Heart left ventricle (tissue), 16 donors: ENCODE results near the gene SIAH3. TPM values are rescaled to one million over a fixed set of nuclear protein-coding genes. Genes with fewer than 3 reads are reported as not detected.

Source experiments
- ATAC-seq, 4 donors: fragments of 200-7000 bp; cut with Tn5 transposase; one replicate each; pipeline ENCODE4 v1.9.1; 2020 to 2022; ENCODE audit warnings: moderate library complexity in 4 of 4, mild to moderate bottlenecking in 3 of 4, moderate number of reproducible peaks in 1 of 4
- DNase-seq, 5 donors: peaks; one replicate each; pipeline ENCODE4 v3.0.0-alpha.2; 2020
- H3K27ac ChIP-seq, 12 donors: fragments of 200-600 bp; sonication (generic) in 4 of 12; one replicate each; pipeline versions ENCODE4 v1.5.0 to v1.8.0; 2016 to 2022; ENCODE audit warnings: mild to moderate bottlenecking in 2 of 12
- H3K27me3 ChIP-seq, 9 donors: fragments of 200-600 bp; sonication (generic) in 2 of 9; one replicate each; pipeline versions ENCODE4 v1.5.1 to v1.8.0; 2016 to 2022; ENCODE audit warnings: mild to moderate bottlenecking in 3 of 9
- H3K36me3 ChIP-seq, 9 donors: fragments of 200-600 bp; sonication (generic) in 2 of 9; one replicate each; pipeline versions ENCODE4 v1.5.0 to v1.8.0; 2018 to 2022; ENCODE audit warnings: mild to moderate bottlenecking in 2 of 9
- H3K4me1 ChIP-seq, 12 donors: fragments of 200-600 bp; sonication (generic) in 4 of 12; one replicate each; pipeline versions ENCODE4 v1.5.0 to v1.8.0; 2016 to 2022; ENCODE audit warnings: mild to moderate bottlenecking in 3 of 12
- H3K4me3 ChIP-seq, 12 donors: fragments of 200-600 bp; sonication (generic) in 4 of 12; one replicate each; pipeline versions ENCODE4 v1.5.0 to v1.8.0; 2017 to 2022; ENCODE audit warnings: mild to moderate bottlenecking in 9 of 12, moderate library complexity in 4 of 12
- H3K9me3 ChIP-seq, 12 donors: fragments of 200-600 bp; sonication (generic) in 4 of 12; one replicate each; pipeline versions ENCODE4 v1.5.0 to v1.8.0; 2016 to 2022; ENCODE audit warnings: mild to moderate bottlenecking in 1 of 12
- CTCF ChIP-seq, 12 donors: fragments of 200-600 bp; sonication (generic) in 4 of 12; IDR thresholded peaks; one replicate each; pipeline versions ENCODE4 v1.5.0 to v1.8.0; 2018 to 2022; ENCODE audit warnings: antibody characterized with exemption in 12 of 12, mild to moderate bottlenecking in 5 of 12
- POLR2A ChIP-seq, 2 donors: fragments of 450-650 bp; IDR thresholded peaks; one replicate each; pipeline ENCODE4 v1.6.1; 2017; ENCODE audit warnings: antibody characterized with exemption in 2 of 2, mild to moderate bottlenecking in 2 of 2, moderate library complexity in 2 of 2
- WGBS, 4 donors: extraction: QIAGEN DNeasy Blood & Tissue Kit in 2 of 4; methylation state at CpG; one replicate each; pipeline versions ENCODE4 v1.1.5 to v1.1.7; 2013 to 2018; 5-methylcytosine and 5-hydroxymethylcytosine counted together
- intact Hi-C, 10 donors: fragments of 100-400 bp; cut with DNase I; formaldehyde crosslinking; loops; one replicate each; pipeline versions ENCODE4 v1.11.1 to v1.14.2; 2022
- polyA plus RNA-seq, 2 donors: library from polyadenylated mRNA; stranded (reverse); fragments of 200-250 nt; gene quantifications; one replicate each; pipeline ENCODE4 v1.2.3, GENCODE V29; 2013
- total RNA-seq, 9 donors: library from RNA; depleted of rRNA in 2 of 9; stranded (reverse); fragments of >200 nt in 2 of 9; fragmentation: NEBNext Ultra II Directional in 3 of 9; extraction: Animal tissue kit (Norgen Biotek cat#: 25700) in 3 of 9; gene quantifications; one replicate each; pipeline versions ENCODE4 v1.1.0 to v1.2.4, GENCODE V29; 2016 to 2023
- donor health status: ischemic (EF 13 %, LVEDD 7.1; RV severe dilation, severe dysfunction).
- donor health status: healthy with polysubstance abuse.
- donor health status: DM: no; HTN: yes; CAD: no.
- donor health status: DM: no; HTN: no; CAD: no.
- donor health status: ischemic (EF 25% LVEDD 6.9; RV normal size, moderate dysfunction).
- donor health status: ischemic (EF 25% LVEDD 5.7; RV mildly dilated, moderate dysfunction).
- donor health status: healthy.
- donor health status: DM: yes; HTN: yes; CAD: no.
- donor health status: ischemic (EF 35%, LVEDD 5.7; RV mildly dilated, moderate dysfunction).
- donor health status: nonischemic (EF 11% LVEDD 7.7; RV severe dilation, severe dysfunction).
- donor health status: DM: yes; HTN: yes; CAD: no.
- donor health status: PGD.
- donor health status: ischemic (EF 29% LVEDD 5.4; RV normal size, mild dysfunction).
- donor health status: nonischemic (EF 23%, LVEDD 6.1; RV moderate dilation, normal function).

The SIAH3 gene
- total and polyA plus RNA-seq, 11 donors, result 0.05 to 0.18 (median 0.07) TPM; not detected in 8

- WGBS, 4 donors, result 67 to 90% (median 87%) methylated on average over 4 to 7 of the region's 7 CpGs
- Histone ChIP-seq H3K27me3 (no peaks in the 10 kb centered on the region), H3K36me3 (no peaks in the 10 kb centered on the region), H3K4me1 (peaks cover 0 to 11% (median 0%) of the 10 kb centered on the region in 12 donors), H3K4me3 (no peak overlapping the region), H3K9me3 (no peaks in the 10 kb centered on the region), H3K27ac (no peak overlapping the region)
- ATAC-seq (no peak), DNase-seq (no peak)
- intact Hi-C loops, result loop anchor here in 1 of 10 donors (2.0 kb wide), 1 partner anchor 70 kb away; no protein-coding TSS in a partner anchor
- TF ChIP-seq POLR2A (IDR thresholded peaks at IDR 0.05), result no peak
- TF ChIP-seq CTCF (IDR thresholded peaks at IDR 0.05), result no peak
These were observed 17.1 kb downstream of the SIAH3 start for GRCh38 chr13:45834411-45834994.

- Histone ChIP-seq H3K27ac (no peak overlapping the region), H3K36me3 (no peaks in the 10 kb centered on the region), H3K4me1 (peaks cover 0 to 11% (median 0%) of the 10 kb centered on the region in 12 donors), H3K27me3 (no peaks in the 10 kb centered on the region), H3K4me3 (no peak overlapping the region), H3K9me3 (no peaks in the 10 kb centered on the region)
- intact Hi-C loops, result loop anchor here in 1 of 10 donors (2.0 kb wide), 1 partner anchor 71 kb away; no protein-coding TSS in a partner anchor
- DNase-seq (peak in 4 of 5 donors; percentile 52 to 81 (median 59)), ATAC-seq (peak; percentile 89 to 99 (median 96))
- WGBS, 4 donors, result 52 to 62% (median 54%) methylated on average over 5 of the region's 5 CpGs
- TF ChIP-seq POLR2A (IDR thresholded peaks at IDR 0.05) (no peak), CTCF (IDR thresholded peaks at IDR 0.05) (no peak)
These were observed 17.7 kb downstream of the SIAH3 start for GRCh38 chr13:45833663-45834375.

- no peak overlapping the region for H3K27ac ChIP-seq
- ATAC-seq, result peak in 2 of 4 donors; percentile 7 to 14
- TF ChIP-seq POLR2A (IDR thresholded peaks at IDR 0.05) (no peak), CTCF (IDR thresholded peaks at IDR 0.05) (no peak)
These were observed 18.3 kb downstream of the SIAH3 start for GRCh38 chr13:45833242-45833641.

DNA sequence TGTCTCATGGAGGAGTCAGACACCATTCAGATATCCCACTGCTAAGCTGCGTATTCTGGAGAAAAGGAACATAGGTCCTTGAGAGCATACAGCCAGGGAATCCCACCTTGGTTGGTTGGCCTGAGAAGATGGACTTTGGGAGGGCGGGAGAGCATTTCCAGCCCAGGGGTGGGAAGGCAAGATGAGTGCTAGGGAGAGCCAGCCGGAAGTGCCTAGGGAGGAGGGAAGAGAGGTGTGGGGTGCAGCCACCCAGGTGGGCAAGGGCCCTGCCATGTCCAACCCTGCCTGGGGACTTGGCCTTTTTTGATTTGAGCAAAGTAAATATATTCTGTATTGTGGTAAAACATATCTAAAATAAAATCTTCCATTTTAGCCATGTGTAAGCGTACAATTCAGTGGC lies 19.7 kb downstream of the SIAH3 start:
- Histone ChIP-seq H3K27ac (no peak overlapping the region), H3K9me3 (no peaks in the 10 kb centered on the region), H3K4me1 (peaks cover 0 to 17% (median 4%) of the 10 kb centered on the region in 12 donors), H3K27me3 (no peaks in the 10 kb centered on the region), H3K36me3 (no peaks in the 10 kb centered on the region), H3K4me3 (no peak overlapping the region)
- DNase-seq (no peak), ATAC-seq (no peak)
- TF ChIP-seq POLR2A (IDR thresholded peaks at IDR 0.05), result no peak
- no peak for TF ChIP-seq CTCF (IDR thresholded peaks at IDR 0.05)
- intact Hi-C loops, result no loop called here
- 93 to 97% (median 93%) methylated on average over 4 of the region's 4 CpGs for WGBS, 4 donors

More at GRCh38 chr13:45833242-45833641, 18.3 kb downstream of the SIAH3 start:
- H3K27me3 ChIP-seq, result no peaks in the 10 kb centered on the region
- H3K9me3 ChIP-seq, result no peaks in the 10 kb centered on the region
- 78 to 91% (median 88%) methylated on average over 4 of the region's 4 CpGs for WGBS, 4 donors
- no peak for DNase-seq
- intact Hi-C loops, result no loop called here
- H3K4me1 ChIP-seq, result peaks cover 0 to 11% (median 0%) of the 10 kb centered on the region in 12 donors
- no peaks in the 10 kb centered on the region for H3K36me3 ChIP-seq
- H3K4me3 ChIP-seq, result no peak overlapping the region
